Neural progenitor cell (in vitro differentiated cells): ENCODE results near the gene ATP6V1G1. TPM values are rescaled to one million over a fixed set of nuclear protein-coding genes. Genes with fewer than 3 reads are reported as not detected.
"Not testable (repeated sequence)": the region's sequence is repeated elsewhere in the genome, so short reads cannot be mapped to it uniquely, and the experiment has no call there.

Experiments used
- DNase-seq: peaks from one replicate; pipeline ENCODE4 v3.0.0-alpha.2; 2016; ENCODE audit warnings: low spot score
- H2AFZ ChIP-seq: fragments of 200-600 bp; sonication (generic); replicated peaks from 2 replicates; pipeline ENCODE4 v1.6.1; 2016; ENCODE audit warnings: antibody characterized with exemption
- H3F3A ChIP-seq: fragments of 200-600 bp; sonication (generic); 2 replicates; pipeline ENCODE4 v1.6.1; 2016; ENCODE audit warnings: antibody characterized with exemption, low read depth
- H3K27ac ChIP-seq: fragments of 200-600 bp; sonication (generic); 2 replicates; pipeline ENCODE4 v1.5.1; 2016; ENCODE audit warnings: mild to moderate bottlenecking
- H3K27me3 ChIP-seq: fragments of 200-600 bp; sonication (generic); 2 replicates; pipeline ENCODE4 v1.6.1; 2016; ENCODE audit warnings: mild to moderate bottlenecking, moderate library complexity
- H3K36me3 ChIP-seq: fragments of 200-600 bp; sonication (generic); 2 replicates; pipeline ENCODE4 v1.5.1; 2016
- H3K4me1 ChIP-seq: fragments of 200-600 bp; sonication (generic); 2 replicates; pipeline ENCODE4 v1.6.1; 2016; ENCODE audit warnings: mixed run types
- H3K4me2 ChIP-seq: fragments of 200-600 bp; sonication (generic); 2 replicates; pipeline ENCODE4 v1.6.1; 2016
- H3K4me3 ChIP-seq: fragments of 200-600 bp; sonication (generic); 2 replicates; pipeline ENCODE4 v1.5.1; 2016
- H3K79me2 ChIP-seq: fragments of 200-600 bp; sonication (generic); 2 replicates; pipeline ENCODE4 v1.6.1; 2016; ENCODE audit warnings: low read depth
- H3K9ac ChIP-seq: fragments of 200-600 bp; sonication (generic); 2 replicates; pipeline ENCODE4 v1.6.1; 2016
- H3K9me3 ChIP-seq: fragments of 200-600 bp; sonication (generic); 2 replicates; pipeline ENCODE4 v1.5.1; 2016; ENCODE audit warnings: low read depth
- H4K20me1 ChIP-seq: fragments of 200-600 bp; sonication (generic); 2 replicates; pipeline ENCODE4 v1.6.1; 2016; ENCODE audit warnings: low read depth
- H3K27ac Mint-ChIP-seq: 3 replicates; pipeline ENCODE4 v1.8.0; 2021; ENCODE audit warnings: mixed read lengths
- H3K27me3 Mint-ChIP-seq: 2 replicates; pipeline ENCODE4 v1.8.0; 2022; ENCODE audit warnings: low read depth, mild to moderate bottlenecking, inconsistent platforms, moderate library complexity, mixed read lengths; ENCODE audit not compliant: insufficient read depth
- H3K36me3 Mint-ChIP-seq: 3 replicates; pipeline ENCODE4 v1.8.0; 2021; ENCODE audit warnings: mixed read lengths
- H3K4me1 Mint-ChIP-seq: 3 replicates; pipeline ENCODE4 v1.8.0; 2021; ENCODE audit warnings: mixed read lengths
- H3K4me3 Mint-ChIP-seq: 3 replicates; pipeline ENCODE4 v1.8.0; 2021; ENCODE audit warnings: mild to moderate bottlenecking, moderate library complexity, mixed read lengths
- H3K9me3 Mint-ChIP-seq: 3 replicates; pipeline ENCODE4 v1.8.0; 2020; ENCODE audit warnings: mixed read lengths
- CTCF ChIP-seq: fragments of 200-600 bp; sonication (generic); IDR thresholded peaks from 2 replicates; pipeline ENCODE4 v1.5.1; 2017; ENCODE audit warnings: antibody characterized with exemption, mild to moderate bottlenecking
- EZH2 ChIP-seq: fragments of 200-600 bp; sonication (generic); IDR thresholded peaks from 2 replicates; pipeline ENCODE4 v1.6.1; 2017; ENCODE audit warnings: antibody characterized with exemption, mild to moderate bottlenecking, moderate library complexity
- EZH2phosphoT487 ChIP-seq: fragments of 200-600 bp; sonication (generic); IDR thresholded peaks from 2 replicates; pipeline ENCODE4 v1.6.1; 2017; ENCODE audit warnings: antibody characterized with exemption
- total RNA-seq: library from RNA; depleted of rRNA; stranded (reverse); fragments of >200 nt; gene quantifications from 2 replicates; pipeline ENCODE4 v1.2.3, GENCODE V29; 2015; ENCODE audit warnings: low replicate concordance

The ATP6V1G1 gene
- total RNA-seq, 1 donor from 2014 or later, result 253 TPM

GRCh38 chr9:114591849-114592248 is 4.3 kb downstream of the ATP6V1G1 start:
- H3K9me3 Mint-ChIP-seq, result no peaks in the 10 kb centered on the region
- no peak overlapping the region for H3K4me2 ChIP-seq
- H3K27ac Mint-ChIP-seq, result no peak overlapping the region
- peaks cover 47% of the 10 kb centered on the region for H4K20me1 ChIP-seq
- no peak for DNase-seq
- H3K9me3 ChIP-seq, result no peaks in the 10 kb centered on the region
- H3K4me3 ChIP-seq, result no peak overlapping the region
- H3K79me2 ChIP-seq, result peaks cover 88% of the 10 kb centered on the region
- H3K4me1 Mint-ChIP-seq, result peaks cover 23% of the 10 kb centered on the region
- H3K27me3 Mint-ChIP-seq, result peaks cover 2% of the 10 kb centered on the region
- peaks cover 3% of the 10 kb centered on the region for H3K36me3 ChIP-seq
- no peaks in the 10 kb centered on the region for H3K27me3 ChIP-seq
- no peak for TF ChIP-seq CTCF
- no peak overlapping the region for H2AFZ ChIP-seq
- no peak overlapping the region for H3K4me3 Mint-ChIP-seq
- H3F3A ChIP-seq, result no peaks in the 10 kb centered on the region
- H3K36me3 Mint-ChIP-seq, result peaks cover 14% of the 10 kb centered on the region
- H3K9ac ChIP-seq, result no peak overlapping the region
- no peak overlapping the region for H3K27ac ChIP-seq
- H3K4me1 ChIP-seq, result peaks cover 15% of the 10 kb centered on the region

DNA sequence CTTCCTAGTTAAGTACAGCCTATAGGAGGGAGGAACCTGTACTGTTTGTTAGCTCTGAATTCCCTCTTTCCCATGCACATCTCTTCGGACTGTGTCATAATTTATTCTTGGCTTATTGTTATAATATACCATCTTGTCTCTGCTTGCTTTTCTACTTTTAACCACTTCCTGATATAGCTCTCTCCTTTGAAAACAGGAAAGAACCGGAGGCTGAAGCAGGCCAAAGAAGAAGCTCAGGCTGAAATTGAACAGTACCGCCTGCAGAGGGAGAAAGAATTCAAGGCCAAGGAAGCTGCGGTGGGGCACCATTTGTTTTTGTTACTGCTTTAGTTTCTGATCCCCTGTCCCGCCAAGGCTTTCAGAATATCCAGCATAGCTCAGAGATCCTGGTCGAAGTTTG is 4.8 kb downstream of the ATP6V1G1 start:
- H3K4me3 ChIP-seq, result no peak overlapping the region
- peaks cover 47% of the 10 kb centered on the region for H4K20me1 ChIP-seq
- H3K36me3 ChIP-seq, result peaks cover 3% of the 10 kb centered on the region
- peaks cover 88% of the 10 kb centered on the region for H3K79me2 ChIP-seq
- H3K4me1 Mint-ChIP-seq, result peaks cover 18% of the 10 kb centered on the region
- H3K4me2 ChIP-seq, result no peak overlapping the region
- H3F3A ChIP-seq, result no peaks in the 10 kb centered on the region
- no peak overlapping the region for H3K9ac ChIP-seq
- no peak overlapping the region for H3K4me3 Mint-ChIP-seq
- peaks cover 11% of the 10 kb centered on the region for H3K4me1 ChIP-seq
- no peak overlapping the region for H3K27ac ChIP-seq
- H3K9me3 Mint-ChIP-seq, result no peaks in the 10 kb centered on the region
- peaks cover 16% of the 10 kb centered on the region for H3K36me3 Mint-ChIP-seq
- no peaks in the 10 kb centered on the region for H3K9me3 ChIP-seq
- no peak overlapping the region for H2AFZ ChIP-seq
- no peaks in the 10 kb centered on the region for H3K27me3 ChIP-seq
- no peak for TF ChIP-seq EZH2phosphoT487
- no peak for TF ChIP-seq CTCF
- TF ChIP-seq EZH2, result no peak
- H3K27ac Mint-ChIP-seq, result no peak overlapping the region
- DNase-seq, result no peak
- H3K27me3 Mint-ChIP-seq, result peaks cover 2% of the 10 kb centered on the region

DNA sequence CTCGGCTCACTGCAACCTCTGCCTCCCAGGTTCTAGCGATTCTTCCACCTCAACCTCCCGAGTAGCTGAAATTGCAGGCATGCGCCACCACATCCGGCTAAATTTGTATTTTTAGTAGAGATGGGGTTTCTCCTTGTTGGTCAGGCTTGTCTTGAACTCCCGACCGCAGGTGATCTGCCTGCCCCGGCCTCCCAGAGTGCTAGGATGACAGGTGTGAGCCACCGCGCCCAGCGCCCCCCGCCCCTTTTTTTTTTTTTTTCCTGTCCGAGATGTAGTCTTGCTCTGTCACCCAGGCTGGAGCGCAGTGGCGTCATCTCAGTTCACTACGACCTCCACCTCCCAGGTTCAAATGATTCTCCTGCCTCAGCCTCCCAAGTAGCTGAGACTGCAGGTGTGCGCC is 6.6 kb downstream of the ATP6V1G1 start:
- H3K36me3 ChIP-seq, result peaks cover 15% of the 10 kb centered on the region
- DNase-seq, result no peak
- peaks cover 8% of the 10 kb centered on the region for H3K4me1 Mint-ChIP-seq

DNA sequence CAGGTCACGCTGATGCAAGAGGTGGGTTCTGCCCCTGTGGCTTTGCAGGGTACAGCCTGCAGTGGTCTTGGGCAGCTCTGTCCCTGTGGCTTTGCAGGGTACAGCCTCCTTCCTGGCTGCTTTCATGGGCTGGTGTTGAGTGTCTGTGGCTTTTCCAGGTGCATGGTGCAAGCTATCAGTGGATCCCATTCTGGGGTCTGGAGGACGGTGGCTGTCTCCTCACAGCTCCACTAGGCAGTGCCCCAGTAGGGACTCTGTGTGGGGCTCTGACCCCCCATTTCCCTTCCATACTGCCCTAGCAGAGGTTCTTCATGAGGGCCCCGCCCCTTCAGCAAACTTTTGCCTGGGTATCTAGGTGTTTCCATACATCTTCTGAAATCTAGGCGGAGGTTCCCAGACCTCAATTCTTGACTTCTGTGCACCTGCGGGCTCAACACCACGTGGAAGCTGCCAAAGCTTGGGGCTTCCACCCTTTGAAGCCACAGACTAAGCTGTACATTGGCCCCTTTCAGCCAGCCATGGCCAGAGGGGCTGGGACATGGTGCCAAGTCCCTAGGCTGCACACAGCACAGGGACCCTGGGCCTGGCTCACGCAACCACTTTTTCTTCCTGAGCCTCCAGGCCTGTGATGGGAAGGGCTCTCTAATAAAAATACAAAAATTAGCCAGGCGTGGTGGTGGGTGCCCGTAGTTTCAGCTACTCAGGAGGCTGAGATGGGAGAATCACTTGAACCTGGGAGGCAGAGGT is 13.1 kb downstream of the ATP6V1G1 start:
- H3K36me3 ChIP-seq, result peaks cover 17% of the 10 kb centered on the region
- not testable (repeated sequence) for H3K4me3 Mint-ChIP-seq, H3K9ac ChIP-seq, H3K9me3 ChIP-seq, H3K27ac ChIP-seq, H3F3A ChIP-seq, H3K4me2 ChIP-seq, H3K4me1 Mint-ChIP-seq, H3K4me3 ChIP-seq, H3K27ac Mint-ChIP-seq, H2AFZ ChIP-seq, H4K20me1 ChIP-seq, H3K27me3 Mint-ChIP-seq, H3K4me1 ChIP-seq, DNase-seq, H3K79me2 ChIP-seq, H3K27me3 ChIP-seq
- peaks cover 36% of the 10 kb centered on the region for H3K36me3 Mint-ChIP-seq
- peaks cover 13% of the 10 kb centered on the region for H3K9me3 Mint-ChIP-seq

More for the DNA sequence above, 6.6 kb downstream of the ATP6V1G1 start:
- Histone ChIP-seq H3K27me3 (no peaks in the 10 kb centered on the region), H2AFZ (no peak overlapping the region), H3K9ac (no peak overlapping the region), H4K20me1 (peaks cover 41% of the 10 kb centered on the region), H3K4me2 (no peak overlapping the region), H3K79me2 (peaks cover 72% of the 10 kb centered on the region), H3K4me1 (peaks cover 5% of the 10 kb centered on the region), H3K9me3 (no peaks in the 10 kb centered on the region), H3K4me3 (no peak overlapping the region), H3F3A (no peaks in the 10 kb centered on the region), H3K27ac (no peak overlapping the region)
- Mint-ChIP-seq H3K36me3 (peaks cover 28% of the 10 kb centered on the region), H3K27me3 (peaks cover 2% of the 10 kb centered on the region), H3K4me3 (no peak overlapping the region), H3K27ac (no peak overlapping the region), H3K9me3 (no peaks in the 10 kb centered on the region)
- TF ChIP-seq EZH2phosphoT487, result no peak
- no peak for TF ChIP-seq CTCF
- TF ChIP-seq EZH2, result no peak

GRCh38 chr9:114601787-114602186 is 14.2 kb downstream of the ATP6V1G1 start:
- not testable (repeated sequence) for H3K4me3 ChIP-seq, H3K27ac ChIP-seq, DNase-seq, H3K27me3 Mint-ChIP-seq, H3K4me1 ChIP-seq, H3K27me3 ChIP-seq, H3K4me2 ChIP-seq, H3K4me3 Mint-ChIP-seq, H2AFZ ChIP-seq, H3K79me2 ChIP-seq, H4K20me1 ChIP-seq, H3F3A ChIP-seq, H3K4me1 Mint-ChIP-seq, H3K27ac Mint-ChIP-seq, H3K9ac ChIP-seq, H3K9me3 ChIP-seq
- Mint-ChIP-seq H3K9me3 (peaks cover 13% of the 10 kb centered on the region), H3K36me3 (peaks cover 30% of the 10 kb centered on the region)
- H3K36me3 ChIP-seq, result peaks cover 13% of the 10 kb centered on the region
